GM18858 (cell line): ENCODE results near the gene VPS8.

ENCODE experiments used
- ATAC-seq: cut with Tn5 transposase; IDR thresholded peaks from one replicate; pipeline ENCODE4 v1.9.1; 2021; ENCODE audit not compliant: unreplicated experiment

The VPS8 gene

DNA sequence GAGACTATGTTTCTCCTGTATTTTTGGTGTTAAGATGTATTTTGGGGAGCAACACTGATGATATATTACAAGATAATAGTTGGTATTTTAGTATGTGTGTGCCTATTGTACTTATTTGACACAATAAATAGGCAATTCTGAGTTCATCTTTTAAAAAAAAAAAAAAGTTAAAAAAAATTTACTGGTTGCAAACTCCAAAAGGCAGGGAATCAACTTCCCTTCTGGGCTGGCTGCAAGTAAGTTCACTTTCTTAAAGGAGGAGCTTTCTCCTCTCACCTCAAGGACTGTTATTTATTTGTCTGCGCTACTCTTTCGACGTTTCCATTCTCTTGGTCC, 335 bp upstream of the VPS8 start:
- ATAC-seq = no peak

DNA sequence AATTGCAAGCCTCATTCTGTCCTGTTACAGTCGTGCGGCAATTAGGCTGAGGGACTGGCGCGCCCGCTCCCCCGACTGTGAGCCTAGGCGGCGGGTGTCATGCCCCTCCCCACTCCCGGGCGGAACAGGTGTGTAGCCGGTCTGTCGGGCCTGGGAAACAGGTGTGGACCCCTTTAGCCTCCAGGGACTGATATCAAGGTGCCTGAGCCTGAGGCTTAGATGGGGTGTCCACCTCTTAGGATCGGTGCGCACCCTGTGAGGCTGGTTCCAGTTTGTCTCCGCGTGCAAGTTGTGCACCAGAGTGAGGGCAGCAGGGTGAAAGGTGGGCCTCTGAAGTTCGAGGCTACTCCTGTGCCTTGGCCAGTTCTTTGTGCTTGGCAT, 686 bp downstream of the VPS8 start:
- no peak for ATAC-seq

DNA sequence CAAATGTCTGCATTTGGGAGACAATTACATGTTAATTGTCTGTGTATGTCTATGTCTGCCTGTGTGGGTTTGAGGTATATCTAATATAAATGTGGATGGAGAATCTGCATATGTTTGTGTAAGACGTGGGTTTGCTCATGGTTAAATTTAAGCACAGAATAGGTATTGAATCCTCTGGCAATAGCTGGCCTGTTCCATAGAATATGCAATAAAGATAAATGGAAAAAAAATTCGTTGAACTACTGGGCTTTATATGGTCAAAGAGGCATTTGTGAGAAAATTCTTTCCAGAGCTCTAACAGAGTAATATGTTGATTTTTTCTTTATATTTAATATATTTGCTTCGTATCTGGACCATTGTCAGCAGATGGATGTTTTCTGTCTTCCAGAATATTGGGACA, 1.4 kb downstream of the VPS8 start:
- no peak for ATAC-seq

DNA sequence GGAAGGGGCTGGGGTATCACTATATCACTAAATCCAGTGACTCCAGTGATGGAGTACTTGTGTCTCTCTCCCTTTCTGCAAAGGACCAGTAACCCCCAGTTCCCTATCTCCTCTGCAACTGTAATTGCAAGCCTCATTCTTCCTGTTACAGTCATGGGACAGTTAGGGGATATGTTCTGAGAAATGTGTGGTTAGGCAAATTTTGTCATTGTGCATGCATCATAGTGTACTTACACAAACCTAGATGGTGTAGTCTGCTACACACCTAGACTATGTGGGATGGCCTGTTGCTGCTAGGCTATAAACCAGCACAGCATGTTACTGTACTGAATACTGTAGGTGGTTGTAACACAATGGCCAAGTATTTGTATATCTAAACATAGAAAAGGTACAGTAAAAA, 2.2 kb downstream of the VPS8 start:
- ATAC-seq = peak; percentile 35

DNA sequence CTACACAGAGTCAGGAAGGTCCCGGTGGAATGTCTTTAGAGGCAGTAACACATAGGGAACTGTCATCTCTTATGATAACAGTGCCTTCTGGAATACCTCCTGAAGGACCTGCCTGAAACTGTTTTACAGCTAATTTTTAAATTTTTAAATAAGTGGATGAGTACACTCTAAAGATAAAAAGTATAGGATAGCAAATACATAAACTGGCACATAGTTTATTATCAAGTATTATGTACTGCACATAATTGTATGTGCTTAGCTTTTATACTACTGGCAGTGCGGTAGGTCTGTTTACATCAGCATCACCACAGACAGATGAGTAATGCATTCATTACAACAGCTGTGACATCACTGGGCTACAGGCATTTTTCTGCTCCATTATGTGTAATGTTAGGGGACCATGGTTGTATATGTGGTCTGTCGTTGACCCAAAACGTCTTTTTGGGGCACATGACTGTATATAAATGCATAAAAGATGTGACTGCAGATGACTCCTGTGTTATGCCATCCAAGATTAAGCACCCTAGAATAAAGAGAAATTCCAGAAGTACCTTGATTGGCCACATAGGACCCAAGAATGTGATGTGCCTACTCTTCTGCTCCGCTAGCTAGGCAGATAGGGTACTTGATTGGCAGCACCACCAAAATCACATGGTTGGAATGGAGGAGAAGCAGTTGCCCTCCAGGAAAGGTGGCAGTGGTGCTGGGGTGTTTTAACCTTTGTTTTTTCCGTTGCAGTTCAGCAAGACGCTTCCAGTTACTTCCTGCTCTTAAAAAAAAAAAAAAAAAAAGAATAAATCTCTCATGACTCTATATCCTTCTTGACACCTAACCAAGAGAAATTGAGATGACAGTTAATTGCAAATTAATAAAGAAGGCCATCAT, 3.3 kb downstream of the VPS8 start:
- ATAC-seq = no peak

GRCh38 chr3:184816614-184817013, 4.6 kb downstream of the VPS8 start:
- no peak for ATAC-seq

DNA sequence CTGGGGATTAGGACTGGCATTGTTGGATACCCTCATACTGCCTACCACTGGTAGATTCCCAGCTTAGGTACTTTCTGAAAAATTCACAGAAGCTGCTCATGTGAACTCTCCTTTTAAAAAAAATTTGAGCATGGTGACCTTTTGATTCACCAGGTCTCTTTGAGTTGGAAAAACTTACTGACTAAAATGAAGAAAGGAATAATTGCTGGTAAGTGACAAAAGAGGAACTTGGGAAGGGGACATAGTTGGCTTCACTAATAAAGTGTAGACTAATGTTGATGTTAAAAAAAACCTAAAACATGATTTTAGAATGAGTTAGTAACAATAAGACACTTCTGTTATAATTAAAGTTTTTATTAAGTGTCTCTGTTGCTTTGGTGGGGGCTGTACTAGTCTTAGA, 8.6 kb downstream of the VPS8 start:
- ATAC-seq = no peak

- ATAC-seq = no peak
These were observed 9.1 kb downstream of the VPS8 start for GRCh38 chr3:184821034-184821433.

DNA sequence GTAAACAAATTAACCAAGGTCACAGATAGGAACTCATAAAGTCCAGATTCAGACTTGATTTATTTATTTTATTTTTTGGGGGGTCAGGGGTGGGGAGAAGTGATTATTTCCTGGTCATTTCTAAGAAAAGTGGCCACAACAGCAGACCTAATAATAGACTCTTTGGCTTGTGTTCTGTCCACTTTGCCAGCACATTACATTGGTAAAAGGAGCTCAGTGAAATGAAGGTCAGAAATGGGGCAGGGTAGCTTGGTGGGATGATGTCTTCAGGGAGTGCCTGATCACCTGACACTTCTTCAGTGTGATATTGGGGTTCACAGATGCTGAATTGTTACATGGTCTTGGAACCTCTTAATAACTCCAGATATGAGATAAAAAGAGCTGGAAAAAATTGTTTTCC, 10.1 kb downstream of the VPS8 start:
- ATAC-seq = no peak

- ATAC-seq = no peak
These were observed 10.7 kb downstream of the VPS8 start for GRCh38 chr3:184822654-184823053.

DNA sequence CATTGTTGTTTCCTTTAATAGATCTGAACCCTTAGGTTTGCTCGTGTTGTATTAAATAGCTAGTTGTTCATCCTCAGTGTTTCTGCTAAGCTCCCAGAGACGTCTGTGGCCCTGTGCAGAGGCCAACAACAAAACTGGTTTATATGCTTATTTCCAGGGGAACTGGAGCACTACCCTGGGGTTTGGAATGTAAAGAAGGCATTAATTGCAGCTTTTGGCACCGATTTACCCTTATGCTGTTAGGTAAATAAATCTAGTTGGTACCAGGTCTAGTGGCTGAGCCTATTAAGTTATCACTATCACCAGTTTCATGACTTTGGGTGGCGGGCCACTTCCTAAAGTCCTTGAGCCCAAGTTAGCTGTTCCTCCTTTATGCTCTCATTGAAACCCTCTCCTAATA, 12.0 kb downstream of the VPS8 start:
- ATAC-seq = no peak

DNA sequence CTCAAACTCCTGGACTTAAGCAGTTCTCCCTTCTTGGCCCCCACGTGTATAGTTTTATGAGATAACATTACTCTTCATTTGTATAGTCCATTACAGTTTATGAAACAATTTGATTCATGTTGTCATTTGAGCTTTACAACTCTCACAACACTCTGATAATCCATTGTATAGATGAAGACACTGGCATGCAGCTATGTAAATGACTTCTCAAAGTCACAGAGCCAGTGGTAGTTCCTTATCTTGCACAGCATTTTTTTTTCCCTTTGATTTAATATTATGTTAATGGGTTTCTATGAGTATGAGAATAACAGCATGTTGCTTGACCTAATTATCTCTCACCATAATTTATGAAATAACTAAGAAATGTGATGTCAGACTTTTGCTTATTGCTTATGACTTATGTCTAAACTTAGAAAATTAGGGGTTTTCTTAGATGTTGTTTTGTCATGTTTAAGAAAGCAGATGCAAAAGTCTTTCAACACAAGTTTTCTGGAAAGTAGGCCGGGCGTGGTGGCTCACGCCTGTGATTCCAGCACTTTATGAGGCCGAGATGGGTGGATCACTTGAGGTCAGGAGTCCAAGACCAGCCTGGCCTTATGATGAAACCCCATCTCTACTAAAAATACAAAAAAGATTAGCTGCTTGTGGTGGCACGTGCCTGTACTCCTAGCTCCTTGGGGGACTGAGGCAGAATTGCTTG, 13.3 kb downstream of the VPS8 start:
- no peak for ATAC-seq

DNA sequence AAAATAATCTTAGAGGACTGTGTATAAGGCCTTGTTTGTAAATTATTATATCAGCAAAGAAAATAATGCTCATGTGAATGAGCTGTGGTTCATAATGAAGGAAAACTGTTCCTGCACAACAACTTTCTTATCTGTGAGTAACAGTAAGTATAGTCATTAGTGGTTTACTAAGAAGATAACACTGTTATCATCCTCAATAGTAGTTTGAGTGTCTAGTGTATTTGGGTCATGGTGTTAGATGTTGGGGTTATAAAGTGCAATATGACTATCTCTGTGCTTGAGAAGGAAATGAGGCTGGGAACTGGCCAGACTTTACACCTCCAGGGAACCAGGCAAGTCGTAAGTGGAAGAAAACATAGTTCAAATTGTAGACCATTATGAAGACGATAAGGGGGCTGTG, 15.6 kb downstream of the VPS8 start:
- ATAC-seq = no peak

DNA sequence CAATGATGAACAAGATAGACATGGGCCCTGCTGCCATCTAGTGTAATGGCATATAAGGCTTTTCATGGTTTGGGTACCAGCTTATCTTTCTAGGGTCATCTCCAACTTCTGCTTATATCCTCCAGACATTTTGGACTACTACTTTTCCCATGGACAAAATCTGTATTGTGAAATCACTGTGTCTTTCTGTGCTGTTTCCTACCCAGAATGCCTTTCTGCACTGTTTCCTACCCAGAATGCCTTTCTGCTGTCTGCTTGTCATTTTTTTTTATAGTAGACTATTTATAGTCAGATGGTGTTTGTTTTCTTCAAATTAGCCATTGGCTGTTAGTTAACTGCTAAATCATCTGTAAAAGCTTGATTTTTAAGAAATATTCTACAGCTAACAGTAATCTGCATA, 20.1 kb downstream of the VPS8 start:
- no peak for ATAC-seq

- no peak for ATAC-seq
These were observed 20.9 kb downstream of the VPS8 start for GRCh38 chr3:184832903-184833302.

DNA sequence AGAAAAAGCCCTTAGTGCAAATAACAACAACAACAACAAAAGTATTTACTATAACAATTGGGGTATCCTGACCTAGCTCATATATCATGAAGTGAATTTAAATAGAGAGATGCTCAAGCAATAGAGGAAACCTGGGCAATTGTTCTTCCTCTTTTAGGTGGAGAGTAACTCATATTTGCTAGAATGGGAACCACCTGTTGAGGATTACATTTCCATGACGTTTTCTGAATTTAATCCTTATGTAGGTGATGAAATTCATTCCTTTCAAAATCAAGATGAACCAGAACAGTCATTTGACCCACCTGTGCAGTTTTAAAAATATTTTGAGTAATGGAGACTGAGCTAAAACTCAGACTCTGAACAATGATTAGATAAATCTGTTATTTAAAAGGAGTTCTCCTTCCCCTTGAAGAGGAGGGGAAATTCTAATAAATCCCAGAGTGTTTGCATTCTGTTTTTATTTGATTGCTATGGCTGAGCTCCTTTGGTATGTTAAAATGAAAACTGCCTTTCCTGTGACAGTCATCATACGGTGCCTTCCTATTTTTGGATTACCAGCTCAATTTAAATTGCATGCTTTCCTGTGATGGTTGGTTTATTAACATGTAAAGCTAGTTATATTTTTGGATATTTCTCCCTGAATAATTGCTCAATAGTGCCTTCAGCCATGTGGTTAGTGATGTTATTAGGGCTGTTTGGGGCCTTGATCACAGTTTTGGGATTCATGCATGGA, 24.3 kb downstream of the VPS8 start:
- ATAC-seq = no peak

DNA sequence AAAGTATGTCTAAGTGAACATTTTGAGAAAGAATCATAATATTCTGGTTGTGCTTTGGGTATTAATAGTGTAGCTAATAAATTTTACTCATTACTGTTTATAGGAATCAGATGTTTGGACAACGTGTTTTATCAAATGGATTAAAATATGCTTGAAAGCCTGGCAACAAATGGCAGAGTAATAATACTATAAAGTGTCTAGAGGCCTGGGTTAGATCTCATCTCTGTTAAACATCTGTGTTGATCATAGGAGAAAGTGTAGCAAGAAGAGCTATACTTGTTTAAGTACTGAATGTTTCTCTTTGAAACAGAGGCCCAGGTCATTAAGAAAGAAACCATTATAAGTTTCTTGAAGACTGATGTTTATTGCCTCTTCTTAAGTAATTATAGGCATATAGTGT, 30.5 kb downstream of the VPS8 start:
- no peak for ATAC-seq

GRCh38 chr3:184845819-184846218, 33.9 kb downstream of the VPS8 start:
- no peak for ATAC-seq

GRCh38 chr3:184846496-184846895, 34.5 kb downstream of the VPS8 start:
- ATAC-seq = no peak

GRCh38 chr3:184848934-184849333, 37.0 kb downstream of the VPS8 start:
- ATAC-seq = no peak

DNA sequence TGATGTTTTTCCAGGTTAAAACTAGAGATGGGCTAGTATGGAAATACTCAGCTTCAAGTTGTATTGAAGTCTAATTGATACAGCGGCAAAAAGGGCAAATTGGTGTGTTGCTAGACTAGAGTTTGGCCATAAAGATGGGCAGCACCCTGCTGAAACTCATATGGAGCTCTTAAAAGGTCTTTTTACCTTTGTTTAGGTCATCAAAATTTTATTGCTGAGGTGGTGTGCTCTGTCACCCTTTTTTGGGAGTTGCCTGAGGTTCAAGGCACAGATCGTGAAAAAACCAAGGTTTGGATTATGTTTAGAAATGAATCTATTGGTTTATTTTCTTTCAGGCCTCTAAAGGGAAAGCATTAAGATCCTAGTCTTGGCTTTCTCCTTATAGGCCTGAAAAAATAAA, 38.2 kb downstream of the VPS8 start:
- ATAC-seq = no peak

DNA sequence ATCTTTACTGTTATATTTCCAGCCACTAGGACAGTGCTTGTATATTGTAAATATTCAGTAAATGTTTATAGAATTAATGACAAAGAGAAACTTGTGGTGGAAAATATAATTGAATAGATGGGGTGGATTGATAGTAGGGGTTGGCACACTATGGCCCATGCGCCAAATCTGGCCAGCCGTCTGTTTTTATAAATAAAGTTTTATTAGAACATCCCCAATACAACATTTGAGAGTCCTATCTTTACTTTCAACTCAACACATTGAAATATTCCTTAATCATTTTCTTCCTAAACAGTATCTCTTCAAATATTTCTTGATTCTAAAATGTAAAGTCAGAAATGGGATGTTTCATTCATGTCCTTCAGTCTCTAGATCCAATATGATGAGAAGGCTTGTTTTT, 45.1 kb downstream of the VPS8 start:
- ATAC-seq = no peak
